ENCODE results near the gene DNAJB11.

DNAJB11 gene

GRCh38 chr3:186599785-186600166 is 29.3 kb downstream of the DNAJB11 start:
- no peak overlapping the region for H3K4me2 ChIP-seq (ENCODE audit: low read depth, low read length, poor library complexity, severe bottlenecking)
- no peaks in the 10 kb centered on the region for H3K36me3 ChIP-seq (ENCODE audit: insufficient read depth, low read length)
- no peak overlapping the region for H3K9ac ChIP-seq (ENCODE audit: low read depth, low read length, poor library complexity, severe bottlenecking)
- TF ChIP-seq CTCF (conservative IDR thresholded peaks at IDR 0.05; ENCODE audit: low read length) (no peak), EZH2phosphoT487 (IDR thresholded peaks at IDR 0.05; ENCODE audit: borderline replicate concordance) (no peak)
- no peaks in the 10 kb centered on the region for H3K27me3 ChIP-seq (ENCODE audit: insufficient read depth, low read length, poor library complexity, severe bottlenecking)
- no peaks in the 10 kb centered on the region for H3K9me2 ChIP-seq (replicated peaks; ENCODE audit: low read depth, low read length)
- no peaks in the 10 kb centered on the region for H3K9me3 ChIP-seq (ENCODE audit: insufficient read depth, low read depth, low read length)
- H2AFZ ChIP-seq (ENCODE audit: low read length): no peak overlapping the region
- no peaks in the 10 kb centered on the region for H3K4me1 ChIP-seq (ENCODE audit: insufficient read depth, low read length, poor library complexity, severe bottlenecking)
- no peaks in the 10 kb centered on the region for H3K79me2 ChIP-seq (ENCODE audit: insufficient read depth, low read length)
- no peaks in the 10 kb centered on the region for H4K20me1 ChIP-seq (ENCODE audit: insufficient read depth, low read length, poor library complexity, severe bottlenecking)
- no peak overlapping the region for H3K4me3 ChIP-seq (ENCODE audit: low read length, poor library complexity, severe bottlenecking)
- H3F3A ChIP-seq (ENCODE audit: low read depth): no peaks in the 10 kb centered on the region

GRCh38 chr3:186600896-186601295 is 30.4 kb downstream of the DNAJB11 start:
- Histone ChIP-seq H3K27me3 (ENCODE audit: insufficient read depth, low read length, poor library complexity, severe bottlenecking) (no peaks in the 10 kb centered on the region), H3K9me2 (replicated peaks; ENCODE audit: low read depth, low read length) (no peaks in the 10 kb centered on the region), H3K4me1 (ENCODE audit: insufficient read depth, low read length, poor library complexity, severe bottlenecking) (no peaks in the 10 kb centered on the region), H3K79me2 (ENCODE audit: insufficient read depth, low read length) (no peaks in the 10 kb centered on the region), H3K36me3 (ENCODE audit: insufficient read depth, low read length) (no peaks in the 10 kb centered on the region), H4K20me1 (ENCODE audit: insufficient read depth, low read length, poor library complexity, severe bottlenecking) (no peaks in the 10 kb centered on the region), H3K9me3 (ENCODE audit: insufficient read depth, low read depth, low read length) (no peaks in the 10 kb centered on the region), H3K4me2 (ENCODE audit: low read depth, low read length, poor library complexity, severe bottlenecking) (no peak overlapping the region), H2AFZ (ENCODE audit: low read length) (no peak overlapping the region), H3F3A (ENCODE audit: low read depth) (no peaks in the 10 kb centered on the region), H3K9ac (ENCODE audit: low read depth, low read length, poor library complexity, severe bottlenecking) (no peak overlapping the region), H3K4me3 (ENCODE audit: low read length, poor library complexity, severe bottlenecking) (no peak overlapping the region)
- TF ChIP-seq EZH2phosphoT487 (IDR thresholded peaks at IDR 0.05; ENCODE audit: borderline replicate concordance): no peak
- no peak for TF ChIP-seq CTCF (conservative IDR thresholded peaks at IDR 0.05; ENCODE audit: low read length)

- Histone ChIP-seq H3F3A (ENCODE audit: low read depth) (no peaks in the 10 kb centered on the region), H3K36me3 (ENCODE audit: insufficient read depth, low read length) (no peaks in the 10 kb centered on the region), H3K9me3 (ENCODE audit: insufficient read depth, low read depth, low read length) (no peaks in the 10 kb centered on the region), H3K27me3 (ENCODE audit: insufficient read depth, low read length, poor library complexity, severe bottlenecking) (no peaks in the 10 kb centered on the region), H4K20me1 (ENCODE audit: insufficient read depth, low read length, poor library complexity, severe bottlenecking) (no peaks in the 10 kb centered on the region), H3K4me3 (ENCODE audit: low read length, poor library complexity, severe bottlenecking) (no peak overlapping the region), H3K9me2 (replicated peaks; ENCODE audit: low read depth, low read length) (no peaks in the 10 kb centered on the region), H3K9ac (ENCODE audit: low read depth, low read length, poor library complexity, severe bottlenecking) (no peak overlapping the region), H3K4me1 (ENCODE audit: insufficient read depth, low read length, poor library complexity, severe bottlenecking) (no peaks in the 10 kb centered on the region), H3K79me2 (ENCODE audit: insufficient read depth, low read length) (no peaks in the 10 kb centered on the region), H2AFZ (ENCODE audit: low read length) (no peak overlapping the region), H3K4me2 (ENCODE audit: low read depth, low read length, poor library complexity, severe bottlenecking) (no peak overlapping the region)
- no peak for TF ChIP-seq CTCF (conservative IDR thresholded peaks at IDR 0.05; ENCODE audit: low read length)
- no peak for TF ChIP-seq EZH2phosphoT487 (IDR thresholded peaks at IDR 0.05; ENCODE audit: borderline replicate concordance)
These were observed 32.6 kb downstream of the DNAJB11 start for GRCh38 chr3:186603159-186603558.

Measured in Loucy (cell line).